ENCODE results near the gene MRPL10.
"Not testable (repeated sequence)": the region's sequence is repeated elsewhere in the genome, so short reads cannot be mapped to it uniquely, and the experiment has no call there.

The MRPL10 gene

DNA sequence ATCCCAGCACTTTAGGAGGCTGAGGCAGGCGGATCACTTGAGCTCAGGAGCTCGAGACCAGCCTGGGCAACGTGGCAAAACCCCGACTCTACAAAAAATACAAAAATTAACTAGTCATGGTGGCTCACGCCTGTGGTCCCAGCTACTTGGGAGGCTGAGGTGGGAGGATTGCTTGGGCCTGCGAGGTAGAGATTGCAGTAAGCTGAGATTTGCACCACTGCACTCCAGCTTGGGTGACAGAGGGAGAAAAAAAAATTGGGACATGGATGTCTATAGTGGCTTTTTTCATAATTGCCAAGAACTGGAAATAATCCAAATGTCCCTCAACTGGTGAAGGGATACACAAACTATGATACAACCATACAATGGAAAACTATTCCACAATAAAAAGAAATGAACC, 38.4 kb downstream of the MRPL10 start:
- no peak for DNase-seq (ENCODE audit: low read depth in 2 of 2)

DNA sequence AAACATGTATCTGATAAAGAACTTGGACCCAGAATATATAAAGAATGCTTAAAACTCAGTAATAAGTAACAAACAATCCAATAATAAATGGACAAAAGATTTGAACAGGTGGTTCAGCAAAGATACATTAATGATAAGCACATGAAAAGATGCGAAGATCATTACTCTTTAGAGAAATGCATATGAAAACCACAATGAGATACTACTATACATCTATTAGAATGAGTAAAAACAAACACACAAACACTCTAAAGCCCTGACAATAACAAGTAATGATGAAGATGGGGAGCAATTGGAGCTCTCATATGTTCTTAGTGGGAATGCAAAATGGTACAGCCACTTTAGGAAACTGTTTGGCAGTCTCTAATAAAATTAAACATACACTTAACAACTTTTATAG, 38.9 kb downstream of the MRPL10 start:
- no peak for DNase-seq (ENCODE audit: low read depth in 2 of 2)

DNA sequence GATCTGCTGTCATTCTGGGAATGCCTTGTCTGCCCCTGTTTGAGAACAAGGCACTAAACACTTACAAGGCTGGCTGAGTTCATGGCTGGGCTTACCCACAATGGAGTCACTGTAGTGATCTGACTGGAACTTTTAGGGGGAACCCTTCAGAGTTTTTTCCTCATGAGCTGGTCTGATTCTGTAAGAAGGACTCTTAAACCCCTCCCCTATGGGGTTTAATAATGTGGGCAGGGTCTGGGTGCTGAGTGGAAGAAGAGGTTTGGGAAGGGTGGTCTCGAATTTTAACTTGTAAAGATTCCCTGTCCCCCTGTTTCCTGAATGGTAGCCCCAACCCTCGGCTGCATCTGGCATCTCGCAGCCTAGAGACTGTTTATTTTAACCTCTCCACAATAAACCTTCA, 40.3 kb downstream of the MRPL10 start:
- no peak for DNase-seq (ENCODE audit: low read depth in 2 of 2)

DNA sequence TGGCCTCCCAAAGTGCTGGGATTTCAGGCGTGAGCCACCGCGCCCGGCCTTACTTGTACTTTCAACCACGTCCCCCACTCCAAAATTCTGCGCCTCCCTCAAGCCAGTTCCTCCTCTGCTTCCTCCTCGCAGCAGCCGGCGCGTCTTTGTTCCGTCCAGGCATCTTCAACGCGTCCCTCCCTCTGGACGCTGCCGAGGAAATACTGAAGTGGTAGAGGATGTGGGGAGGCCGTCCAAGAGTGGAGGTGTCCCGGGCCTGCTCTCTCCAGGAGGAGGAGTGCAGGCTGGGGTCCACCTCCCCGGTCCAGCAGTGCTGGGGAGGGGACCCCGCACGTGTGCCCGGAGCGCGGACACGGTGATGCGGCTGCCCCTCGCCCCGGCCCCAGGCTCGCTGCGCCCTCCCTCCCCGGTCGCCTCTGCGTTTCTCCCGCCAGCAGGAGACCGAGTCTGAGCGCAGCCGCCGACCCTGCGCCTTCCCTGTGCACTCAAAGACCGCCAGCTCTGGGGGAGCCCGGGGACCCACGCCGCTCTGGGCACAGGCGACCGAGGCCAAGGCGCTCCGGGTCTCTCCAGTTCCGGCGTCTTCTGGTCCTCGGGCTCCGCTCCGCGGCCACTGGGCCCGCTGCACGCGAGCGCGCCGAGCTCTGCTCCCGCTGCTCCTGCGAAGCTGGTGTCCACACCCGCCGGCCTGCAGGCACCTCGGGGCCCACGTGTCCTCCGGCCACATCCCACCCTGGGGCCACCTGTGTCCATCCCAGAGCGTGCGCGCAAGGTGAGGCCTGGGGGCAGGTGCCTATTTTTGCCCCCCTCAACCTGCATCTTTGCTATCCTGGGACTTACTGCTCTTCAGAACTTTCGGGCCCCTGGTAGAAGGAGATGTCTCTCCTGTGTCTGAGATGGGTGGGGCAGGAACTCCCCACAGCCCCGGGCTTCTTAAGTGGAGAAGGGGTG, 41.5 kb downstream of the MRPL10 start:
- peak; percentile 48 to 50 for DNase-seq (ENCODE audit: low read depth in 2 of 2)

DNA sequence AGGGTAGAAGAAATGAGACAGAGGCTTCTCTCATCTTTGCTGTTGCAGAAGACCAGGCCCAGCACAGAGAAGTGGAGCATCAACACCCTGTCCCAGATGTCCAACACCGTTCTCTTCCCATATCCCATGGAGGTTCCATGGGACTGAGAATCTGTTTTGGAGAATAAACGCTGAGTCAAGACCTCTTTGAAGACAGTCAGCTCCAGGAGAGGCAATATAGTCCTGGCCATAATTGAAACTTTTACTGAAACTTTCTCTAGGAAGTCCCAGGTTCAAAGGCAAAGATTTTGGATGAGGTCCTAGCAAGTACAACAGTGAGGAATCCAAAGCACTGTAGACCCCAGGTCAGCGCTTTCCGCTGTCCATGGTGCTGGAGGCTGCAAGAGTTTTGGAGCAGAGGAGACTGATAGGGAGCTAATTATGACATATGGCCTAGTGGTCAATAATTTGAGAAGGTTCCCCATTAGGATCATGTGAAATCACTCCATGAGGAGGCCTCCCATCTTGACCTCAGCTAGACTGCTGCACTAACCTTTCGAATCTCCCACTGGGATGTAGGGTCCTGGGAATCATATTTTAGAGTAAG, 45.7 kb downstream of the MRPL10 start:
- peak in 1 of 2 donors; percentile 26 for DNase-seq (ENCODE audit: low read depth in 2 of 2)

DNA sequence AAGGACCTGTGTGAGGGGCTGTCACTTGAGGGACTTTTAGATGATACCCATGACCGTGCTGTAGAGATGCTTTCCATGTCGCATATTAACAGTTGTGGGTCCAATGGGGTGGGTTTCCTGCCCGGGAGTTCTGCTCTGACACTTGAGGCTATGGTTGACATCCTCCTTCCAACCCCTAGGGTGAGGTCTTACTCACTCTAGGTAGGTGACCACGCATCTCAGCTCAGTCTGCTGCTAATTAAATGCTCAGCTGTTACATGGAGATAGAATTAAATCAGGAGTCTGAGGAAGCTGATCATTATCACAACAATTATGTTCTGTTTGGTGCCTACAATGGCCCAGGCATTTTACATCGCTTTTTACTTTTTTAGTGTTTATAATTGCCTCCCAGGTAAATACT, 49.9 kb downstream of the MRPL10 start:
- no peak for DNase-seq (ENCODE audit: low read depth in 2 of 2)

DNA sequence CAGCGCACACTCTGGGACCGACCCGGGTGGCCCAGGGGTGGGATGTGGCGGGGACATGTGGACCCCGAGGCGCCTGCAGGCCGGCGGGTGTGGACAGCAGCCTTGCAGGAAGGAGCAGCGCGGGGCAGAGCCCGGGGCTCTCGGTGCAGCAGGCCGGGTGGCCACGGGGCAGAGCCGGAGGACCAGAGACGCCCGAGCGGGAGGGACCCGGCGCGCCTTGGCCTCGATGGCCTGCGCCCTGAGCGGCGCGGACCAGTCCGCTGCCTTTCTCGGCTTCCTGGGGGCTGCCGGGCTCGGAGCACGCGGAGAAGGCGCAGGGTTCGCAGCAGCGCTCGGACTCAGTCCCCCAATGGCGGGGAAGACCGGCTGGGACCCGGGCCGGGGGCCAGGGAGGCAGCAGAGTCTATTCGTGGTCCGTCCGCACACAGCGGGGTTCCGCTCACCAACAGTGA, 53.1 kb downstream of the MRPL10 start:
- no peak for DNase-seq (ENCODE audit: low read depth in 2 of 2)

DNA sequence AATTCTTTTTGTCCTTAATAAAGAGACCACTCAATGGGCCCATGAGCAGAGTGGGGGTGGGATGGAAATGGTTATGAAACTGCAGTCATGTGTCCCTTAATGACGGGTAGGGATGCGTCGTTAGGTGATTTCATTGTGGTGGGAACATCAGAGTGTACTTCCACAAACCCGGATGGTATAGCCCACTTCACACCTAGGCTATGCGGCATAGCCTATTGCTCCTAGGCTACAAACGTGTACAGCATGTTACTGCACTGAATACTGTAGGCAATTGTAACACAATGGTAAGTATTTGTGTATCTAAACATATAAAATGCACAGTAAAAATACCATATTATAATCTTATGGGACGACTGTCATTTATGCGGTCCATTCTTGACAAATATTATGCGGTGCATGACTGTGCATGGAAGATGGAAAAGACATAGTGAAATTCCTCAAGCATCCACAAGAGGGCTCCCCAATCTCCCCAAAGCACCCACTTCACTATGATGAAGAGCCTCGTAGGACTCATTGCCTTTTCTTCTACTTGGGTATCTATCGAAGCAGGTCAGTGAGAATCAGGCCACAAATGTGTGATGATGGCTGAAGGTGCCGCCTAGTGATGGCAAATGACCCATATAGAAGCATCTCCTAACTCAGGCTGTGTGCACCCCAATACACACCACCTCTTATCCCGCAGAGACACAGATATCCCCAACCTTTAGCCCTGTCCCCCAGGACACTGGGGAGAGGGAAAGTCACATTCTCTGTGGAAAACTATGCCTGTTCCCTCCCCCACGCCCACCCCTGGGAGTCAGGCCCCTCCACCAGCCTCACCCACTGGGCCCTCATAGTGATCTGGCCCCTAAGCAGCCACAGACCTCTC, 54.8 kb downstream of the MRPL10 start:
- DNase-seq (ENCODE audit: low read depth in 2 of 2) = no peak

DNA sequence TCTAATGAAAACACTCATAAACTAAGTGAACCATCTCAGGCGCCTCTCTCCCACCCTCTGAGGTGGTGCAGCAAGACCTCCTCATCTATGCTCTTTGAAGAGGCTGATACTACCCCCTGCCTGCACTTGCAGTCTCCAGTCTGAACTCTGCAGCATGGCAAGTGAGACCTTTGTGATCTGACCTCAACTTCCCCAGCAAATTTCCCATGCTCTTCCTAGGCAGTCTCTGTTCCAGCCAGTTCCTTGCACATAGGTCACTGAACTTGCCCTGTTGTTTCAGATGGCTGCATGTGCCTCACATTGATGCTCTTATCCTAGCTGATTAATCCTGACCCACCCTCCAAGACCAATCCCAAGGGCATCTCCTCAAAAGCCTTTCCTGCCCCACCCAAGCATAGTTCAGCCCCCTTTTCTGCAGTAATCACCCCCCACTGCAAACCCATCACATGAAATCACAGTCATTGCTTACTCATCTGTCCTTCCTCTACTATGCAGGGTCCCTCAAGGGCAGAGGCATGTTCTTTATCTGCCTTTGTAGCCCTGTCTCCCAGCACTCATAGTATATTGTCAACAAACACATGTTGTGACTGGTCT, 56.3 kb downstream of the MRPL10 start:
- no peak for DNase-seq (ENCODE audit: low read depth in 2 of 2)

DNA sequence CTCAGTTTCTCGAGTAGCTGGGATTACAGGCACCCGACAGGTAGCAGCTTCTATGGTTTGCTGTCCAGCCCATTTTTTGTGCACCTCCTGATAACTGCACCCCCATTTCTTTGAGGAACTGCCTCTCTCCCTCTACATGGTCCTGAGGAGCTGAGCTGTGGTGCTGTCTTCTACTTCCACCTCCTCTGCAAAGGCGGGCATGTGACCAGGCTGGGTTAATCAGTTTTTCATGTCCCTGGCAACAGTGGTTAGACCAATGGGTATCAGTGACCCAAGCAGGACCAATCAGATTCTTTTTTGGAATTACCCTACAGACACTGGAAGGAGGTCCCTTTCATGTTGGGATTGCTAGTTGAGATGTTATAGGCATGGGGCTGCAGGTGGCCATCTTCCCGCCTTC, 57.0 kb downstream of the MRPL10 start:
- DNase-seq (ENCODE audit: low read depth in 2 of 2) = no peak

DNA sequence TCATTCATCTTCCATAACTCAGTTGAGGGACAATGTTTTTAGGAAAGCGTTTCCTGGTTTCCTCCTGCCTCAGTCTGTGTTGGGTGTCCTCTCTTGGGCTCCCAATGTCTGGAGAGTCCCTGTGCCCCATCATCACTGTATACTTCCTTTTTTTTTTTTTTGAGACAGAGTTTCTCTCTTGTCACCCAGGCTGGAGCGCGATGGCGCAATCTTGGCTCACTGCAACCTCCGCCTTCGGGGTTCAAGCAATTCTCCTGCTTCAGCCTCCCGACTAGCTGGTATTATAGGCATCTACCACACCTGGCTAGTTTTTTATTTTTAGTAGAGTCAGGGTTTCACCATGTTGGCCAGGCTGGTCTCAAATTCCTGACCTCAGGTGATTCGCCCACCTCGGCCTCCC, 57.7 kb downstream of the MRPL10 start:
- not testable (repeated sequence) for DNase-seq (ENCODE audit: low read depth in 2 of 2)

Measured in stimulated activated CD8-positive, alpha-beta memory T cell treated with anti-CD3 and anti-CD28 coated beads, Interleukin-2, amount 100 ng/mL, for 48 hours (primary cell).